KBM-7 (cell line): ENCODE results near the gene GPRC5B.
A peak's percentile ranks its signal among the peaks of the same experiment; 100 is the strongest.

Source experiments
- DNase-seq: peaks from one replicate; pipeline ENCODE4 v3.0.0-alpha.2; 2015
- in situ Hi-C: fragments of 300-500 bp; cut with MboI; formaldehyde crosslinking; loops from 2 replicates; pipeline ENCODE4 v1.14.3; 2020; ENCODE audit warnings: low sequenced_read_pairs, low pct_unique_long_range_greater_than_20kb, mixed read lengths

GPRC5B gene

GRCh38 chr16:19901164-19901563 is 16.5 kb upstream of the GPRC5B start:
- DNase-seq, result no peak
- in situ Hi-C loops, result loop anchor here (25.0 kb wide), 1 partner anchor 486 kb away; no protein-coding TSS in a partner anchor

- in situ Hi-C loops, result no loop called here
- DNase-seq, result no peak
These were observed 14.9 kb upstream of the GPRC5B start for GRCh38 chr16:19899605-19899955.

GRCh38 chr16:19898924-19899604 is 14.4 kb upstream of the GPRC5B start:
- DNase-seq, result peak; percentile 68
- in situ Hi-C loops, result no loop called here

- in situ Hi-C loops, result no loop called here
These were observed 13.5 kb upstream of the GPRC5B start for GRCh38 chr16:19898166-19898565.

DNA sequence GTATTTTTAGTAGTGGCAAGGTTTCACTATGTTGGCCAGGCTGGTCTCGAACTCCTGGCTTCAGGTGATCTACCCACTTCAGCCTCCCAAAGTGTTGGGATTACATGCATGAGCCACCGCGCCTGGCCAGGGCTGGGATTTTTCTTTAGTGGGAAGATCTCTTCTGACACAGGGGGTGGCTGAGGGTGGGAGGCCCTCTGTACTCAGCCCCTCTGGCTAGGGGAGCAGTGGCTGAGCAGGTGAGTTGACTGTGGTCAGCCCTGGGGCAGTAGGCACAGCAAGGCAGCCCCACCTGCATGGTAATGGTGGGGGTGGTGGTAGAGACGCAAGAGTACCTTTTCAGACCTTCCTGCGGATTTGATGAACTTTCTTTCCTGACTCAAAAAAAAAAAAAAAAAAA is 12.3 kb upstream of the GPRC5B start:
- in situ Hi-C loops, result no loop called here
- DNase-seq, result no peak

More at GRCh38 chr16:19898166-19898565, 13.5 kb upstream of the GPRC5B start:
- DNase-seq, result no peak

GRCh38 chr16:19894586-19894985 is 9.9 kb upstream of the GPRC5B start:
- in situ Hi-C loops, result no loop called here
- no peak for DNase-seq

DNA sequence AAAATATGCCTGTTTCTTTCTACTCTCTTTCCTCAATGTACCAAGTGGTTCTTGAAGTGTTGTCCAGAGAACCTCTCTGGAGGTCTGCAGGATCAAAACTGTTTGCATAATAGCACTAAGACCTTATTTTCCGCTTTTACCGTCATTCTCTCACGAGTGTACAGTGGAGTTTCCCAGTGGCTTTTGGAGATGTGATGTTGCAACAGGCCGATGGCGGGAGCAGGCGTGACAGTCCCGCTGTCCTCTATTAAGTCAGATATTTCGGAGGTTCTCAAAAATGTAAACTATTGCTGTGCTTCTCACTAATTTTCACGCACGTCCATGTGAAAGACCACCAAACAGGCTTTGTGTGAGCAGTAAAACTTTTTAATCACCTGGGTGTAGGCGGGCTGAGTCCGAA is 8.3 kb upstream of the GPRC5B start:
- in situ Hi-C loops, result no loop called here

GRCh38 chr16:19890901-19891300 is 6.3 kb upstream of the GPRC5B start:
- in situ Hi-C loops, result no loop called here

More for the DNA sequence above, 8.3 kb upstream of the GPRC5B start:
- DNase-seq, result no peak

DNA sequence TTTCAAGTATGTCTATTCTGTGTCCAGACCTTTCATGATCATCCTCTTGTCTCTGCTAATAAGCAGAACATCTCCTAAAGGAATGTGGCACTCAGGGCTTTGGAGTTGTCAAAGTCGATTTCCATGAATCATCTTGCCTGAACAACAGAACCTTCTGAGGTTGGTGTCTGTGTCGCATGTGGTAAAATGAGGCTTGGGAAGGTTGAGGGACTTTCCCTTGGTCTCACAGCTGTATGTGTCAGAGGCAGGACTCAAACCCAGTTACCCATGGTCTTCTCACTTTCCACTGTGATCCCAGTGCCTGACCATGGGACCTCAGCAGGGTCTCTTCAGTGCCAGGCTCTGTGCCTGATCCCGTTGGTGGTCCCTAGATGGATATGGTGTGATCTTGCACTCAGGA is 4.2 kb upstream of the GPRC5B start:
- in situ Hi-C loops, result loop anchor here (10.0 kb wide), 1 partner anchor 294 kb away; no protein-coding TSS in a partner anchor
- no peak for DNase-seq

More at GRCh38 chr16:19890901-19891300, 6.3 kb upstream of the GPRC5B start:
- DNase-seq, result no peak

GRCh38 chr16:19886073-19886941 is 1.7 kb upstream of the GPRC5B start:
- in situ Hi-C loops, result loop anchor here (10.0 kb wide), 1 partner anchor 292 kb away; no protein-coding TSS in a partner anchor
- DNase-seq, result peak; percentile 93

DNA sequence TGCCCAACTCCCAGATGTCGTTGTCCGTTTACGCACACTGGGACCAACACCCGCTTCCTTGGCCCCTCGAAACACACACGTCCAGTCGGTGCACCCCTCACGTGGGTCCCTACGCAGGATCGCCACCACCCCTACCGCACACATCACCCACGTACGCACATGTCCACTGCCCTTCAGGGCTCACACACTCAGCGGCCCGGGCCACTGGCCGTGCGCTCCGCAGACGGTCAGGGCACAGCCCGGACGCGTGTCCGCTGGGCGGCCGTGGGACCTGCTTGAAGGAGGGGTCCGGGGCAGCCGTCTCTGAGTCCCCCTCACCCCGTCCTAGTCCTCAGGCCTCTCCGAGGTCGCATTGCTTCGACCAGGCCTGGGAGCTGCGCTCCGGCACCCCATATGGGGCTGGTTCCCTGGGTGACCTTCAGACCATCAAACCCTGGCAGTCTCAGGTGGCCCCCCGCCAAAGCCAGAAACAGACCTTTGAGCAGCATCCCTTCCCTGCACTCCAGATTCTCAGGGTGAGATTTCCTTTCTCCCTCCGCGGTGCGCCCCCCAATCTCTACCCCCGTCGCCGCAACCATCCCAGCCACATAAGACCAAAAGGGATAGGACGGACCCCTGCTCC is 914 bp upstream of the GPRC5B start:
- DNase-seq, result no peak
- in situ Hi-C loops, result loop anchor here (10.0 kb wide), 1 partner anchor 291 kb away; no protein-coding TSS in a partner anchor

GRCh38 chr16:19883966-19884485 is 622 bp downstream of the GPRC5B start:
- no peak for DNase-seq
- in situ Hi-C loops, result loop anchor here (10.0 kb wide), 1 partner anchor 289 kb away; no protein-coding TSS in a partner anchor

DNA sequence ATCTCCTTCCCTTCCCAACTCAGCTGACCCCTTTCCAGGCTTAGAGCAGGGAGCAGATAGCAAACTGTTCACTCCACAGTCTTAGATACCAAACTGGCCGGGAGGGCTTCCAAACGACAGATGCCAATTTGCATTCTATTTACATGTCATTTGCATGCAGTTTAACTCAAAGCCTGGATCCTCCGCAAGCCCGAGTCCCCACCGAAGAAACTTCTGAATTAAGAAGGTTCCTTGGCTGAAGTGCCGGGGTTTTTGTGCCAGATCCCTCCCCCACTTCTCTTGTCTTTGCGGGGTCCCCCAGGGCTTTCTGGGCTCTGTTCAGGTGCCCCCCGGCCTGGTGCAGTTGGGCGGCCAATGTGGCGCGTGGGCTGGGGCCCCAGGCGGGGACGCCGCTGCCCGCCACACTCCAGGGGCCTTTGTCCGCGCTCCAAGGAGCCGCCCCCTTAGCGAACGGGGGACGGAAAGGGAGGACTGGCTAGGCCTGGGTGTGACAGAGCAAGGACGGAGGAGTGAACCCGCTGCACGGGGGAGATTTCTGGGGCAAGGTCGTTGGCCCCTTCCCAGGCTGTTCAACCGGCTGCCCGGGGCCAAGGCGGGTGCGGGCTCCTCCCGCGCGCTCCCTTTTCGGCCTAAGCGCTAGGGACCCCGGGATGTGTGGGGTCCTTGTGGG is 1.2 kb downstream of the GPRC5B start:
- peak; percentile 29 for DNase-seq
- in situ Hi-C loops, result loop anchor here (10.0 kb wide), 1 partner anchor 289 kb away; no protein-coding TSS in a partner anchor

- no peak for DNase-seq
- in situ Hi-C loops, result loop anchor here (10.0 kb wide), 1 partner anchor 288 kb away; no protein-coding TSS in a partner anchor
These were observed 2.0 kb downstream of the GPRC5B start for GRCh38 chr16:19882646-19883045.

DNA sequence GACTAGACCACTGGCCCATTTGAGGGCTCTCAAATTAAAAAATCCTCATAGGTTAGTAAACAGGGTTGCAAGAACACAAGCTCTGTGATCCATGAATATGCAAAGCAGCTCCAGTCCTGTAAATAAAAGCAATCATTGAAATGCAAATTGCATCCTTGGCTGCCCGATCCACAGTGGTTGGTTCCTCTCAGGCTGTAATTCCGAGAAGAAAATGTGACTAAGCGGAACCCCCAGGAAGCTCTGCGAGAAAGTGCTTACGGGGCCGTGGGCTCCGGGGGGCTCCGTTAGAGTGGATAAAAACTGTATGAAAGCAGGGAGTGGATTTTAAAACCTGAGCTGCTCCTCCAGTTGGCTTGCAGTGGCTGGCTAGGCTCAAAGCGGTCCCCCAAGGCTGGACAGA is 2.5 kb downstream of the GPRC5B start:
- in situ Hi-C loops, result loop anchor here (10.0 kb wide), 1 partner anchor 287 kb away; no protein-coding TSS in a partner anchor
- DNase-seq, result no peak

GRCh38 chr16:19881783-19882182 is 2.9 kb downstream of the GPRC5B start:
- in situ Hi-C loops, result loop anchor here (10.0 kb wide), 1 partner anchor 287 kb away; no protein-coding TSS in a partner anchor

GRCh38 chr16:19881028-19881427 is 3.6 kb downstream of the GPRC5B start:
- in situ Hi-C loops, result loop anchor here (10.0 kb wide), 1 partner anchor 286 kb away; no protein-coding TSS in a partner anchor
- no peak for DNase-seq

More at GRCh38 chr16:19881783-19882182, 2.9 kb downstream of the GPRC5B start:
- no peak for DNase-seq

DNA sequence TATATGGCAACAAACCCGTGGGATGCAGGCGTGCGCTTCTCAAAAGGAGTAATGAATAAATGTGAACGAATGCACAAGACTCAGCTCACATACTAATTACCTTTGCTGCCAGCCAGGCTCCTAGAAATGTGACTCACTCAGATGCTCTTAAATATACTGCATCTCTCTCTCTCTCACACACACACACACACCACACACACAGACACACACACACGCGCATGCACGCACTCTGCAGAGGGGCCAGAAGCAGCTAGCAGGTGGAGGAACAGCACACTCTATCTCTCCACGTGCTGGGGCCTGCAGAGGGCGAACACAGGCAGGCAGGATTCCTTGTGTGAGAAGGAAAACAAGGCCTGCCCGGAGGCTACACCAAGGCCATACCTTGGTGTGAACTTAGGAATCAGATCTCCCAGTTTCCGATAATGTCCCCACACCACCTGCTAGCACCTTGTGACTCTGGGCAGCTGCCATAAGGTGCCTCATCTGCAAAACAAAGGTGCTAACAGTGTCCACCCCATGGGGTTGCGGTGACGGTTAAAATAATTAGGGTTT is 5.3 kb downstream of the GPRC5B start:
- in situ Hi-C loops, result no loop called here

More for the DNA sequence above, 5.3 kb downstream of the GPRC5B start:
- DNase-seq, result peak; percentile 23
